ENCODE data around the gene MRRF.

Gene MRRF

GRCh38 chr9:122246666-122247065, 18.0 kb upstream of the MRRF start:
- Histone ChIP-seq H3K36me3 (ENCODE audit: control insufficient read depth in 1 of 2, insufficient read depth in 2 of 2, low read length in 2 of 2) (peaks cover 10 to 31% of the 10 kb centered on the region in 2 experiments), H3K27ac (ENCODE audit: low read depth, low read length) (no peak overlapping the region), H3K9ac (ENCODE audit: low read length) (no peak overlapping the region), H4K8ac (ENCODE audit: low read depth, low read length) (no peak overlapping the region), H4K91ac (ENCODE audit: low read depth, low read length) (no peak overlapping the region), H2BK120ac (ENCODE audit: insufficient read depth, low read length, poor library complexity) (no peak overlapping the region), H3K4me3 (ENCODE audit: low read depth, low read length) (no peak overlapping the region), H3K79me2 (ENCODE audit: control insufficient read depth, insufficient read depth, low read length, poor library complexity) (no peaks in the 10 kb centered on the region), H3K18ac (ENCODE audit: low read length) (no peak overlapping the region), H2BK5ac (ENCODE audit: low read depth, low read length, poor library complexity) (no peak overlapping the region), H3K4me1 (ENCODE audit: control insufficient read depth in 1 of 2, insufficient read depth in 2 of 2, low read length in 2 of 2) (no peaks in the 10 kb centered on the region), H3K79me1 (ENCODE audit: low read length) (no peaks in the 10 kb centered on the region), H3K9me3 (ENCODE audit: insufficient read depth, low read depth, low read length) (no peaks in the 10 kb centered on the region), H2AFZ (ENCODE audit: insufficient read depth, low read length, poor library complexity) (no peak overlapping the region), H3K27me3 (ENCODE audit: insufficient read depth, low read length) (no peaks in the 10 kb centered on the region), H3K4ac (ENCODE audit: low read depth, low read length) (no peak overlapping the region), H3K23ac (ENCODE audit: low read length) (no peak overlapping the region), H2BK12ac (ENCODE audit: low read length) (no peak overlapping the region), H3K4me2 (ENCODE audit: low read length) (no peak overlapping the region), H4K12ac (ENCODE audit: low read depth, low read length) (no peak overlapping the region), H3K14ac (ENCODE audit: low read length) (no peak overlapping the region), H2AK5ac (ENCODE audit: low read length) (no peak overlapping the region)
- WGBS (ENCODE audit: extremely low coverage, insufficient coverage, insufficient read length) = no CpG with 5 or more reads among the region's 3 CpGs
- DNase-seq = no peak

- H2BK5ac ChIP-seq (ENCODE audit: low read depth, low read length, poor library complexity) = no peak overlapping the region
- H4K12ac ChIP-seq (ENCODE audit: low read depth, low read length) = no peak overlapping the region
- no peak overlapping the region for H3K23ac ChIP-seq (ENCODE audit: low read length)
- H3K4ac ChIP-seq (ENCODE audit: low read depth, low read length) = no peak overlapping the region
- no peak overlapping the region for H2AFZ ChIP-seq (ENCODE audit: insufficient read depth, low read length, poor library complexity)
- no peak overlapping the region for H4K91ac ChIP-seq (ENCODE audit: low read depth, low read length)
- H3K36me3 ChIP-seq (ENCODE audit: control insufficient read depth in 1 of 2, insufficient read depth in 2 of 2, low read length in 2 of 2) = peaks cover 10 to 25% of the 10 kb centered on the region in 2 experiments
- H2AK5ac ChIP-seq (ENCODE audit: low read length) = no peak overlapping the region
- H3K4me3 ChIP-seq (ENCODE audit: low read depth, low read length) = no peak overlapping the region
- H3K27ac ChIP-seq (ENCODE audit: low read depth, low read length) = no peak overlapping the region
- no CpG with 5 or more reads among the region's 5 CpGs for WGBS (ENCODE audit: extremely low coverage, insufficient coverage, insufficient read length)
- DNase-seq = peak; percentile 66 to 70
- H3K18ac ChIP-seq (ENCODE audit: low read length) = no peak overlapping the region
- no peaks in the 10 kb centered on the region for H3K27me3 ChIP-seq (ENCODE audit: insufficient read depth, low read length)
- no peaks in the 10 kb centered on the region for H3K79me1 ChIP-seq (ENCODE audit: low read length)
- no peaks in the 10 kb centered on the region for H3K4me1 ChIP-seq (ENCODE audit: control insufficient read depth in 1 of 2, insufficient read depth in 2 of 2, low read length in 2 of 2)
- no peak overlapping the region for H2BK120ac ChIP-seq (ENCODE audit: insufficient read depth, low read length, poor library complexity)
- no peak overlapping the region for H4K8ac ChIP-seq (ENCODE audit: low read depth, low read length)
- no peaks in the 10 kb centered on the region for H3K79me2 ChIP-seq (ENCODE audit: control insufficient read depth, insufficient read depth, low read length, poor library complexity)
- H3K4me2 ChIP-seq (ENCODE audit: low read length) = no peak overlapping the region
- H2BK12ac ChIP-seq (ENCODE audit: low read length) = no peak overlapping the region
- H3K9me3 ChIP-seq (ENCODE audit: insufficient read depth, low read depth, low read length) = no peaks in the 10 kb centered on the region
- H3K14ac ChIP-seq (ENCODE audit: low read length) = no peak overlapping the region
- H3K9ac ChIP-seq (ENCODE audit: low read length) = no peak overlapping the region
These were observed 16.2 kb upstream of the MRRF start for GRCh38 chr9:122248448-122248865.

- no peaks in the 10 kb centered on the region for H3K79me2 ChIP-seq (ENCODE audit: control insufficient read depth, insufficient read depth, low read length, poor library complexity)
- H3K18ac ChIP-seq (ENCODE audit: low read length) = no peak overlapping the region
- H3K4me3 ChIP-seq (ENCODE audit: low read depth, low read length) = no peak overlapping the region
- no peak overlapping the region for H3K4ac ChIP-seq (ENCODE audit: low read depth, low read length)
- no peak overlapping the region for H2AK5ac ChIP-seq (ENCODE audit: low read length)
- H4K12ac ChIP-seq (ENCODE audit: low read depth, low read length) = no peak overlapping the region
- peaks cover 6 to 20% of the 10 kb centered on the region in 2 experiments for H3K36me3 ChIP-seq (ENCODE audit: control insufficient read depth in 1 of 2, insufficient read depth in 2 of 2, low read length in 2 of 2)
- H3K9ac ChIP-seq (ENCODE audit: low read length) = no peak overlapping the region
- no peak overlapping the region for H3K14ac ChIP-seq (ENCODE audit: low read length)
- no peaks in the 10 kb centered on the region for H3K9me3 ChIP-seq (ENCODE audit: insufficient read depth, low read depth, low read length)
- no peak overlapping the region for H2BK12ac ChIP-seq (ENCODE audit: low read length)
- H3K27me3 ChIP-seq (ENCODE audit: insufficient read depth, low read length) = no peaks in the 10 kb centered on the region
- no peak overlapping the region for H2AFZ ChIP-seq (ENCODE audit: insufficient read depth, low read length, poor library complexity)
- H4K8ac ChIP-seq (ENCODE audit: low read depth, low read length) = no peak overlapping the region
- H2BK120ac ChIP-seq (ENCODE audit: insufficient read depth, low read length, poor library complexity) = no peak overlapping the region
- H3K4me2 ChIP-seq (ENCODE audit: low read length) = no peak overlapping the region
- H3K23ac ChIP-seq (ENCODE audit: low read length) = no peak overlapping the region
- H3K27ac ChIP-seq (ENCODE audit: low read depth, low read length) = no peak overlapping the region
- no peaks in the 10 kb centered on the region for H3K4me1 ChIP-seq (ENCODE audit: control insufficient read depth in 1 of 2, insufficient read depth in 2 of 2, low read length in 2 of 2)
- H3K79me1 ChIP-seq (ENCODE audit: low read length) = no peaks in the 10 kb centered on the region
- no peak overlapping the region for H2BK5ac ChIP-seq (ENCODE audit: low read depth, low read length, poor library complexity)
- WGBS (ENCODE audit: extremely low coverage, insufficient coverage, insufficient read length) = no CpG with 5 or more reads among the region's 2 CpGs
- DNase-seq = no peak
- H4K91ac ChIP-seq (ENCODE audit: low read depth, low read length) = no peak overlapping the region
These were observed 13.3 kb upstream of the MRRF start for GRCh38 chr9:122251351-122251750.

- no peak overlapping the region for H4K8ac ChIP-seq (ENCODE audit: low read depth, low read length)
- no peaks in the 10 kb centered on the region for H3K79me2 ChIP-seq (ENCODE audit: control insufficient read depth, insufficient read depth, low read length, poor library complexity)
- no peak overlapping the region for H3K4ac ChIP-seq (ENCODE audit: low read depth, low read length)
- H2AK5ac ChIP-seq (ENCODE audit: low read length) = no peak overlapping the region
- no peak overlapping the region for H3K27ac ChIP-seq (ENCODE audit: low read depth, low read length)
- H3K9me3 ChIP-seq (ENCODE audit: insufficient read depth, low read depth, low read length) = no peaks in the 10 kb centered on the region
- no peak overlapping the region for H3K18ac ChIP-seq (ENCODE audit: low read length)
- WGBS (ENCODE audit: extremely low coverage, insufficient coverage, insufficient read length) = no CpG with 5 or more reads among the region's 5 CpGs
- H2BK5ac ChIP-seq (ENCODE audit: low read depth, low read length, poor library complexity) = no peak overlapping the region
- DNase-seq = no peak
- H3K79me1 ChIP-seq (ENCODE audit: low read length) = no peaks in the 10 kb centered on the region
- no peak overlapping the region for H3K23ac ChIP-seq (ENCODE audit: low read length)
- H2BK120ac ChIP-seq (ENCODE audit: insufficient read depth, low read length, poor library complexity) = no peak overlapping the region
- peaks cover 4 to 13% of the 10 kb centered on the region in 2 experiments for H3K36me3 ChIP-seq (ENCODE audit: control insufficient read depth in 1 of 2, insufficient read depth in 2 of 2, low read length in 2 of 2)
- no peak overlapping the region for H3K14ac ChIP-seq (ENCODE audit: low read length)
- no peak overlapping the region for H3K4me2 ChIP-seq (ENCODE audit: low read length)
- H3K4me1 ChIP-seq (ENCODE audit: control insufficient read depth in 1 of 2, insufficient read depth in 2 of 2, low read length in 2 of 2) = no peaks in the 10 kb centered on the region
- no peak overlapping the region for H3K9ac ChIP-seq (ENCODE audit: low read length)
- no peaks in the 10 kb centered on the region for H3K27me3 ChIP-seq (ENCODE audit: insufficient read depth, low read length)
- H2AFZ ChIP-seq (ENCODE audit: insufficient read depth, low read length, poor library complexity) = no peak overlapping the region
- H4K12ac ChIP-seq (ENCODE audit: low read depth, low read length) = no peak overlapping the region
- H4K91ac ChIP-seq (ENCODE audit: low read depth, low read length) = no peak overlapping the region
- no peak overlapping the region for H2BK12ac ChIP-seq (ENCODE audit: low read length)
- no peak overlapping the region for H3K4me3 ChIP-seq (ENCODE audit: low read depth, low read length)
These were observed 11.9 kb upstream of the MRRF start for GRCh38 chr9:122252796-122253195.

All from trophoblast cell (in vitro differentiated cells and primary cell).